WERI-Rb-1 (cell line): Measurements from ENCODE around the gene ZNF385C.
"Not testable (repeated sequence)": the region's sequence is repeated elsewhere in the genome, so short reads cannot be mapped to it uniquely, and the experiment has no call there.

Experiments used
- DNase-seq: peaks from one replicate; pipeline ENCODE4 v3.0.0-alpha.2; 2020
- H3K27ac ChIP-seq: fragments of 250-450 bp; sonication (Bioruptor Pico); 2 replicates; pipeline ENCODE4 v1.5.1; 2020; ENCODE audit warnings: mild to moderate bottlenecking, moderate library complexity
- H3K27me3 ChIP-seq: fragments of 250-450 bp; sonication (Bioruptor Pico); 2 replicates; pipeline ENCODE4 v1.5.1; 2021; ENCODE audit warnings: mild to moderate bottlenecking, low read depth, moderate library complexity; ENCODE audit not compliant: insufficient read depth, severe bottlenecking
- H3K36me3 ChIP-seq: fragments of 250-450 bp; sonication (Bioruptor Pico); 2 replicates; pipeline ENCODE4 v1.5.1; 2020; ENCODE audit warnings: mild to moderate bottlenecking, moderate library complexity
- H3K4me3 ChIP-seq: 2 replicates; pipeline ENCODE4 v1.5.1; 2011; ENCODE audit warnings: low read depth, mild to moderate bottlenecking, control low read depth, low read length
- H3K9me3 ChIP-seq: fragments of 250-450 bp; sonication (Bioruptor Pico); 2 replicates; pipeline ENCODE4 v1.5.1; 2021; ENCODE audit warnings: mild to moderate bottlenecking, moderate library complexity; ENCODE audit not compliant: severe bottlenecking
- TF ChIP-seq, protein P1 (sequence below): IDR thresholded peaks from 2 replicates; pipeline ENCODE4 v1.5.1; 2011; ENCODE audit warnings: low read depth, mild to moderate bottlenecking, control low read depth, inconsistent platforms, low read length

Gene ZNF385C, protein sequence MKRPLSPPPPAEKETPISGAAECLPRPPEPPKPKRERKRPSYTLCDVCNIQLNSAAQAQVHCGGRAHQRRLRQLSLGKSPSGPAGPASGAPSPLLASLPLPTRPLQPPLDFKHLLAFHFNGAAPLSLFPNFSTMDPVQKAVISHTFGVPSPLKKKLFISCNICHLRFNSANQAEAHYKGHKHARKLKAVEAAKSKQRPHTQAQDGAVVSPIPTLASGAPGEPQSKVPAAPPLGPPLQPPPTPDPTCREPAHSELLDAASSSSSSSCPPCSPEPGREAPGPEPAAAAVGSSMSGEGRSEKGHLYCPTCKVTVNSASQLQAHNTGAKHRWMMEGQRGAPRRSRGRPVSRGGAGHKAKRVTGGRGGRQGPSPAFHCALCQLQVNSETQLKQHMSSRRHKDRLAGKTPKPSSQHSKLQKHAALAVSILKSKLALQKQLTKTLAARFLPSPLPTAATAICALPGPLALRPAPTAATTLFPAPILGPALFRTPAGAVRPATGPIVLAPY

DNA sequence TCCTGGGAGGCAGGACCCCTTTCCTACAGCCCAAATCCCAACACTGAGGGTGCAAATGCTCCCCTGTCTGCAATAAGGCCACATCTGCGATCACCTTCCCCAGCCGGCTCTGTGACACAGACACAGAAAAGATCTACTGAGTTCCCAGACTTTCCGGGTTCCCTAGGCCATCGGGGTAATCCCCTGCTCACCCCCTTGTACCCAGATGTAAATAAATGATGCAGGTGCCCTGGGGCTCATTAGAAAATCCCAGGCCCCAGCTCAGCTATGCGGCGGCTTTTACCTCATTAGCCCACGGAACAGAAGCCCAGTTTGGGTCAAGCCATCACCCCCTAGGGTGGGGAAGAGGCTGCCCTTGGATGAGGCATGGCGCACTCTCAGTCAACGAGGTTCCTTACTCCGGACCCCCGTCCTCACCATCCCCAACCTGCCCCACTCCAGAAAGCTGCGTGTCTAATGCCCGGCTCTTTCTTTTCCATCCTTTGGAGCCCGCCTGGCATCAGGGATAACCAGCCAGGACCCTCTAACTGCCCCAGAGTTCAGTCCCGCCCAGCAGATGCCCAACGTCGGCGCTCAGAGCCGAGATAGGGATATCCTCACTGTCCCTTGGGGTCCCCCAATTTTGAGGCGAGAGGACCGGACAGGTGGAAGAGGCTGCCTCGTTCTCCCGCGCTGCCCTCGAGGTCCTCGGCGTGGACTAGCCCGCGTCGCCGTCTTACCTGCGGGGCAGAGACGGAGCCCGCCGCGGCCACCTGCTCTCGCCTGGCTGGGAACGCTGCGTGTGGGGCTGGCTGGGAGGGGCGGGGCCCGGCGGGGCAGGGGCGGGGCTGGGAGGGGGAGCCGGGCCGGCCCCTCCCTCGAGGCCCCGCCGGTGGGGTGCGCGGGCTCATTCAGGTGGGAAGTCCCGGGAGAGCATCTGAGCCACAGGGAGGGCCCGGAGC lies at the start of gene ZNF385C:
ZNF385C (minus strand) TSS at position 783 of the 941 bp plus-strand sequence. CDS start 35,417 bp downstream, outside the sequence.
- peaks cover 4% of the 10 kb centered on the region for H3K27me3 ChIP-seq
- TF ChIP-seq, protein P1, sequence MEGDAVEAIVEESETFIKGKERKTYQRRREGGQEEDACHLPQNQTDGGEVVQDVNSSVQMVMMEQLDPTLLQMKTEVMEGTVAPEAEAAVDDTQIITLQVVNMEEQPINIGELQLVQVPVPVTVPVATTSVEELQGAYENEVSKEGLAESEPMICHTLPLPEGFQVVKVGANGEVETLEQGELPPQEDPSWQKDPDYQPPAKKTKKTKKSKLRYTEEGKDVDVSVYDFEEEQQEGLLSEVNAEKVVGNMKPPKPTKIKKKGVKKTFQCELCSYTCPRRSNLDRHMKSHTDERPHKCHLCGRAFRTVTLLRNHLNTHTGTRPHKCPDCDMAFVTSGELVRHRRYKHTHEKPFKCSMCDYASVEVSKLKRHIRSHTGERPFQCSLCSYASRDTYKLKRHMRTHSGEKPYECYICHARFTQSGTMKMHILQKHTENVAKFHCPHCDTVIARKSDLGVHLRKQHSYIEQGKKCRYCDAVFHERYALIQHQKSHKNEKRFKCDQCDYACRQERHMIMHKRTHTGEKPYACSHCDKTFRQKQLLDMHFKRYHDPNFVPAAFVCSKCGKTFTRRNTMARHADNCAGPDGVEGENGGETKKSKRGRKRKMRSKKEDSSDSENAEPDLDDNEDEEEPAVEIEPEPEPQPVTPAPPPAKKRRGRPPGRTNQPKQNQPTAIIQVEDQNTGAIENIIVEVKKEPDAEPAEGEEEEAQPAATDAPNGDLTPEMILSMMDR, result no peak
- peak within 1 kb of the TSS; percentile 51 for H3K27ac ChIP-seq
- peak within 1 kb of the TSS; percentile 46 for H3K4me3 ChIP-seq
- no peaks in the 10 kb centered on the region for H3K9me3 ChIP-seq
- H3K36me3 ChIP-seq, result no peaks in the 10 kb centered on the region
- peak; percentile 79 for DNase-seq

DNA sequence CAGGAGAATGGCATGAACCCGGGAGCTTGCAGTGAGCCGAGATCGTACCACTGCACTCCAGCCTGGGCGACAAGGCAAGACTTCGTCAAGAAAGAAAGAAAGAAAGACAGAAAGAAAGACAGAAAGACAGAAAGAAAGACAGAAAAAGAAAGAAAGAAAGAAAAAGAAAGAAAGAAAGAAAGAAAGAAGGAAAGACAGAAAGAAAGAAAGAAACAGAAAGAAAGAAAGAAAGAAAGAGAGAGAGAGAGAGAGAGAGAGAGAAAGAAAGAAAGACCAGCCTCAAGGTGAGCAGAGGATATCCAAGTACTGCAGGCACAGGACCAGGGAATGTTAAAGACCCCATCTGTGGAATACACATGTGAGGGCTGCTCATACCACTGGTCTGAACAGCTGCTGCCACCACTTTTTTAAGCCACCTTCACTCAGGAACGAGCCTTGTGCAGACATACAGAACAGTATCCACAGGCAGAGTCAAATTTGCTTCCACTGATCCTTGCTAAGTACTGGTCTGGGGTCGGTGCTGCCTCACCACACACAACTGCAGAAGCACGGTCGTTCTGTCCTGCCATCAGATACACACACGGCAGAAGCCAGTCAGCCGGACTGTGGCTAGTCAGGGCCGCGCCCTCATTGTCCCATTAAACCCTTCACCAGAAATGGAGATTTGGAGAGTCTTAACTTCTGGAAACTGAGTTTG lies 48.8 kb upstream of the ZNF385C start:
- no peak overlapping the region for H3K4me3 ChIP-seq
- TF ChIP-seq, protein P1, result no peak
- no peak for DNase-seq
- H3K36me3 ChIP-seq, result peaks cover 75% of the 10 kb centered on the region
- no peaks in the 10 kb centered on the region for H3K27me3 ChIP-seq
- no peaks in the 10 kb centered on the region for H3K9me3 ChIP-seq
- H3K27ac ChIP-seq, result no peak overlapping the region

DNA sequence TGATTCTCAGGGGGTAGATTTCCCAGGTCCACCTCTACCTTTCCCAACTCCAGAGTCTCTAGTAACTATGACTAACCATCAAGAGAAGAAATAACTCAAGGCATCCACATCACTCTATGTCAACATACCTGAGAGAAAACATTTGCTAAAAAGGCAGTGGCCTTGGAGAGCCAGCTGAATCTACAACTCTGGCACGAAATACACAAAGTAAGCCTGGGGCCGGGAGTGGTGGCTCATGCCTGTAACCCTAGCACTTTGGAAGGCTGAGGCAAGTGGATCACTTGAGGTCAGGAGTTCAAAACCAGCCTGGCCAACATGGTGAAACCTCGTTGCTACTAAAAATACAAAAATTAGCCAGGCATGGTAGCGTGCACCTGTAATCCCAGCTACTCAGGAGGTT lies 44.9 kb upstream of the ZNF385C start:
- DNase-seq, H3K27me3 ChIP-seq, H3K4me3 ChIP-seq, H3K9me3 ChIP-seq, H3K27ac ChIP-seq: not testable (repeated sequence)
- peaks cover 64% of the 10 kb centered on the region for H3K36me3 ChIP-seq

DNA sequence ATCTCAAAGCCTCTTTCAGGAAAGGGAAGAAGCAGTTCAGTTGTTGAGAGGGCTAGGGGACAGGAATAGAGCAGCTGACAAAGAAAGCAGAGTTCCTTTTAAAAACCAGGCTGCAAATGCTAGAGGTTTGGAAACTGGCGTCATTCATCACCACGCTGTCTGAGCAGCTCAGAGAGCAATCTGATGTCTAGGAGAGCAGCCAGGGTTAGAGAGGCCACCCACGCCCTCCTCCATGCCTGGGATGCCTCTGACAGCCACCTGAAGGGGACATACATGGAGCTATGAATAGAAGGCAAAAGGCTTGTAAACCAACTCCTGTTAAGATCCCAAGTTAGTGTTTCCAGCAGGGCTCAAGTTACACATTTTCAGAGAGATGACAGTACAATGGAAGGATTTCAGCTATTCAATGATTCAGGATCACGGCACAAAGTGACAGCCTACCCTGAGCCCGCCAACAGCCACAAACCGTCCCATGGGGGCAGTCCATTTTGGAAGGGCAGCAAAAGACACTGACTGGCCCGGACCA lies 44.2 kb upstream of the ZNF385C start:
- no peak for DNase-seq
- peaks cover 59% of the 10 kb centered on the region for H3K36me3 ChIP-seq

DNA sequence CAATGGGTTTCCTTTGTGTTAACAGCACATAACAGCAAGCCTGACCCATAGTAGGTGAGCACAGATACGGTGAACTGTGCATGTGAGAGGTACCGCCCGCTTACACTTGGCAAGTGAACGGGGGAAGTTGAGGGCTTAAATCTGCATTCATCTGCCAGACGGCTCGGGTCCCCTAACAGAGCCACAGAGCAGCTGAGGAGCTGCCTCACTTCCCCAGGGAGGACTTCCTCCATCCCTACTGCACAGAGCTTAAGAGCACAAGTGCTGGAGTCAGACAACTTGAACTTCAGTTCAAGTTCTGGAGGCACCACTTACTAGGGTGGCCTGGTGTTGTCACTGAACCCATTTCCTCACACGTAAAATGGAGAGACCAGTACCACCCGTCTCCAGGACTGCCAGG lies 43.1 kb upstream of the ZNF385C start:
- no peak overlapping the region for H3K27ac ChIP-seq
- H3K9me3 ChIP-seq, result no peaks in the 10 kb centered on the region
- H3K36me3 ChIP-seq, result peaks cover 61% of the 10 kb centered on the region
- no peak for DNase-seq
- H3K4me3 ChIP-seq, result no peak overlapping the region
- H3K27me3 ChIP-seq, result no peaks in the 10 kb centered on the region
- TF ChIP-seq, protein P1, result no peak

More for the DNA sequence above, 44.2 kb upstream of the ZNF385C start:
- TF ChIP-seq, protein P1, result no peak
- no peak overlapping the region for H3K27ac ChIP-seq
- no peaks in the 10 kb centered on the region for H3K9me3 ChIP-seq
- no peaks in the 10 kb centered on the region for H3K27me3 ChIP-seq
- H3K4me3 ChIP-seq, result no peak overlapping the region

DNA sequence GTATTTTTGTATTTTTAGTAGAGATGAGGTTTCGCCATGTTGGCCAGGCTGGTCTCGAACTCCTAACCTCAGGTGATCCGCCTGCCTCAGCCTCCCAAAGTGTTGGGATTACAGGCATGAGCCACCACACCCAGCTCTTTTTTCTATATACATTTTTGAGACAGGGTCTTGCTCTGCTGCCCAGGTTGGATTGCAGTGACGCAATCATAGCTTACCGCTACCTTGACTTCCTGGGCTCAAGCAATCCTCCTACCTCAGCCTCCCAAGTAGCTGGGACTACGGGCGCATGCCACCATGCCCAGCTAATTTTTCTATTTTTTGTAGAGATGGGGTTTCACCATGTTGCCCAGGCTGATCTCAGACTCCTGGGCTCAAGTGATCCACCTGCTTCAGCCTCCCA lies 42.4 kb upstream of the ZNF385C start:
- not testable (repeated sequence) for H3K4me3 ChIP-seq, H3K9me3 ChIP-seq, DNase-seq, H3K27me3 ChIP-seq, H3K27ac ChIP-seq
- peaks cover 60% of the 10 kb centered on the region for H3K36me3 ChIP-seq
